ENCODE measurements around the gene EXOSC1. TPM values are rescaled to one million over a fixed set of nuclear protein-coding genes. Genes with fewer than 3 reads are reported as not detected.

The EXOSC1 gene
- total RNA-seq, 1 experiment from 2014 or later: 52.7 TPM

- POLR2A ChIA-PET (ENCODE audit: low non-redundant PET): no interaction called here
- Histone ChIP-seq H3K27me3 (replicated peaks; ENCODE audit: insufficient read depth, low read depth, low read length, poor library complexity) (no peaks in the 10 kb centered on the region), H3K36me3 (ENCODE audit: insufficient read depth, low read length, poor library complexity, severe bottlenecking) (peaks cover 43% of the 10 kb centered on the region), H3K4me3 (ENCODE audit: low read depth, low read length, poor library complexity, severe bottlenecking) (no peak overlapping the region), H3K27ac (ENCODE audit: low read depth, low read length, poor library complexity, severe bottlenecking) (no peak overlapping the region), H3K4me1 (ENCODE audit: insufficient read depth, low read length, poor library complexity, severe bottlenecking) (peaks cover 8% of the 10 kb centered on the region), H3K9me3 (ENCODE audit: low read depth, low read length, poor library complexity, severe bottlenecking) (no peaks in the 10 kb centered on the region)
- no peak for DNase-seq (ENCODE audit: low spot score)
- CTCF ChIA-PET: interaction anchor here (0.5 kb wide), 1 partner anchor 82 kb away, joined by 5 read pairs; no protein-coding TSS in a partner anchor
- BruUV-seq (replicated peaks): no TSS peak
- TF ChIP-seq EZH2 (IDR thresholded peaks at IDR 0.05; ENCODE audit: borderline replicate concordance, low read depth, low read length, poor library complexity, severe bottlenecking): no peak
- TF ChIP-seq, protein P1, sequence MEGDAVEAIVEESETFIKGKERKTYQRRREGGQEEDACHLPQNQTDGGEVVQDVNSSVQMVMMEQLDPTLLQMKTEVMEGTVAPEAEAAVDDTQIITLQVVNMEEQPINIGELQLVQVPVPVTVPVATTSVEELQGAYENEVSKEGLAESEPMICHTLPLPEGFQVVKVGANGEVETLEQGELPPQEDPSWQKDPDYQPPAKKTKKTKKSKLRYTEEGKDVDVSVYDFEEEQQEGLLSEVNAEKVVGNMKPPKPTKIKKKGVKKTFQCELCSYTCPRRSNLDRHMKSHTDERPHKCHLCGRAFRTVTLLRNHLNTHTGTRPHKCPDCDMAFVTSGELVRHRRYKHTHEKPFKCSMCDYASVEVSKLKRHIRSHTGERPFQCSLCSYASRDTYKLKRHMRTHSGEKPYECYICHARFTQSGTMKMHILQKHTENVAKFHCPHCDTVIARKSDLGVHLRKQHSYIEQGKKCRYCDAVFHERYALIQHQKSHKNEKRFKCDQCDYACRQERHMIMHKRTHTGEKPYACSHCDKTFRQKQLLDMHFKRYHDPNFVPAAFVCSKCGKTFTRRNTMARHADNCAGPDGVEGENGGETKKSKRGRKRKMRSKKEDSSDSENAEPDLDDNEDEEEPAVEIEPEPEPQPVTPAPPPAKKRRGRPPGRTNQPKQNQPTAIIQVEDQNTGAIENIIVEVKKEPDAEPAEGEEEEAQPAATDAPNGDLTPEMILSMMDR (conservative IDR thresholded peaks at IDR 0.05; ENCODE audit: low read depth, low read length): no peak
- intact Hi-C loops (cut with micrococcal nuclease; ENCODE audit: unreplicated experiment): no loop called here
These were observed 5.8 kb upstream of the EXOSC1 start for GRCh38 chr10:97451605-97452004.

DNA sequence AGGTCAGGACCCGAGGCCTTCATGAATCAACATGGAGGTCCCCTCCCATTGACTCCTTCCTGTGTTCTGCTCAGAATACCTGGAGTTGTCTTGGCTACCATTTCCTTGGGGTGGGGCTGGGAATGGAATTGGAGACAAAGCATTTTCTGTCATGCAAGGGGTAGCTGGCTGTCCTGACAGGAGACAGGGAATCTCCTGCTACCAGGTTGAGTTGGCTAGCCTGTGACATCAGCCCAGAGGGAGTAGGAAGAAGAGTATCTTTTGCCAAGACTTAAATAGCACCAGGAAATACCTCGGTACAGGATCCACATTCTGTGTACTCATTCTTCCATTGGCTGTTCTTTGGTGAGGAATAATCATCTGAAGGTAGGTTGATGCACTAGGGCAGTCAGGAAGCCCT, 5.0 kb upstream of the EXOSC1 start:
- no TSS peak for BruUV-seq (replicated peaks)
- H3K27ac ChIP-seq (ENCODE audit: low read depth, low read length, poor library complexity, severe bottlenecking): no peak overlapping the region
- no peak for TF ChIP-seq EZH2 (IDR thresholded peaks at IDR 0.05; ENCODE audit: borderline replicate concordance, low read depth, low read length, poor library complexity, severe bottlenecking)
- TF ChIP-seq, protein P1 (conservative IDR thresholded peaks at IDR 0.05; ENCODE audit: low read depth, low read length): no peak
- no peak overlapping the region for H3K4me3 ChIP-seq (ENCODE audit: low read depth, low read length, poor library complexity, severe bottlenecking)
- intact Hi-C loops (cut with micrococcal nuclease; ENCODE audit: unreplicated experiment): no loop called here
- no peaks in the 10 kb centered on the region for H3K27me3 ChIP-seq (replicated peaks; ENCODE audit: insufficient read depth, low read depth, low read length, poor library complexity)
- no peak for DNase-seq (ENCODE audit: low spot score)
- CTCF ChIA-PET: no interaction called here
- H3K9me3 ChIP-seq (ENCODE audit: low read depth, low read length, poor library complexity, severe bottlenecking): no peaks in the 10 kb centered on the region
- peaks cover 35% of the 10 kb centered on the region for H3K36me3 ChIP-seq (ENCODE audit: insufficient read depth, low read length, poor library complexity, severe bottlenecking)
- POLR2A ChIA-PET (ENCODE audit: low non-redundant PET): no interaction called here
- peaks cover 8% of the 10 kb centered on the region for H3K4me1 ChIP-seq (ENCODE audit: insufficient read depth, low read length, poor library complexity, severe bottlenecking)

GRCh38 chr10:97445357-97445721, 467 bp downstream of the EXOSC1 start:
- ChIA-PET CTCF (no interaction called here), POLR2A (ENCODE audit: low non-redundant PET) (no interaction called here)
- no peak for DNase-seq (ENCODE audit: low spot score)
- intact Hi-C loops (cut with micrococcal nuclease; ENCODE audit: unreplicated experiment): no loop called here
- no peak for TF ChIP-seq EZH2 (IDR thresholded peaks at IDR 0.05; ENCODE audit: borderline replicate concordance, low read depth, low read length, poor library complexity, severe bottlenecking)
- H3K4me1 ChIP-seq (ENCODE audit: insufficient read depth, low read length, poor library complexity, severe bottlenecking): peaks cover 14% of the 10 kb centered on the region
- no peaks in the 10 kb centered on the region for H3K9me3 ChIP-seq (ENCODE audit: low read depth, low read length, poor library complexity, severe bottlenecking)
- peak overlapping the region; percentile 95 for H3K4me3 ChIP-seq (ENCODE audit: low read depth, low read length, poor library complexity, severe bottlenecking)
- TSS peak; percentile 47 for BruUV-seq (replicated peaks)
- H3K27me3 ChIP-seq (replicated peaks; ENCODE audit: insufficient read depth, low read depth, low read length, poor library complexity): no peaks in the 10 kb centered on the region
- H3K36me3 ChIP-seq (ENCODE audit: insufficient read depth, low read length, poor library complexity, severe bottlenecking): peaks cover 6% of the 10 kb centered on the region
- H3K27ac ChIP-seq (ENCODE audit: low read depth, low read length, poor library complexity, severe bottlenecking): peak overlapping the region; percentile 76

- no peak for TF ChIP-seq EZH2 (IDR thresholded peaks at IDR 0.05; ENCODE audit: borderline replicate concordance, low read depth, low read length, poor library complexity, severe bottlenecking)
- TF ChIP-seq, protein P1 (conservative IDR thresholded peaks at IDR 0.05; ENCODE audit: low read depth, low read length): no peak
- ChIA-PET POLR2A (ENCODE audit: low non-redundant PET) (no interaction called here), CTCF (interaction anchor here (0.7 kb wide), 1 partner anchor 288 kb away, joined by 3 read pairs; no protein-coding TSS in a partner anchor)
- Histone ChIP-seq H3K4me1 (ENCODE audit: insufficient read depth, low read length, poor library complexity, severe bottlenecking) (peaks cover 14% of the 10 kb centered on the region), H3K9me3 (ENCODE audit: low read depth, low read length, poor library complexity, severe bottlenecking) (no peaks in the 10 kb centered on the region), H3K36me3 (ENCODE audit: insufficient read depth, low read length, poor library complexity, severe bottlenecking) (peaks cover 6% of the 10 kb centered on the region), H3K4me3 (ENCODE audit: low read depth, low read length, poor library complexity, severe bottlenecking) (no peak overlapping the region), H3K27ac (ENCODE audit: low read depth, low read length, poor library complexity, severe bottlenecking) (no peak overlapping the region), H3K27me3 (replicated peaks; ENCODE audit: insufficient read depth, low read depth, low read length, poor library complexity) (no peaks in the 10 kb centered on the region)
- no TSS peak for BruUV-seq (replicated peaks)
- intact Hi-C loops (cut with micrococcal nuclease; ENCODE audit: unreplicated experiment): no loop called here
- DNase-seq (ENCODE audit: low spot score): no peak
These were observed 1.6 kb downstream of the EXOSC1 start for GRCh38 chr10:97444212-97444611.

All from A673 (cell line).